Measurements from ENCODE around the gene PPP2R2C. TPM values are rescaled to one million over a fixed set of nuclear protein-coding genes. Genes with fewer than 3 reads are reported as not detected.

Gene PPP2R2C
- total RNA-seq, 1 donor from 2014 or later: not detected

DNA sequence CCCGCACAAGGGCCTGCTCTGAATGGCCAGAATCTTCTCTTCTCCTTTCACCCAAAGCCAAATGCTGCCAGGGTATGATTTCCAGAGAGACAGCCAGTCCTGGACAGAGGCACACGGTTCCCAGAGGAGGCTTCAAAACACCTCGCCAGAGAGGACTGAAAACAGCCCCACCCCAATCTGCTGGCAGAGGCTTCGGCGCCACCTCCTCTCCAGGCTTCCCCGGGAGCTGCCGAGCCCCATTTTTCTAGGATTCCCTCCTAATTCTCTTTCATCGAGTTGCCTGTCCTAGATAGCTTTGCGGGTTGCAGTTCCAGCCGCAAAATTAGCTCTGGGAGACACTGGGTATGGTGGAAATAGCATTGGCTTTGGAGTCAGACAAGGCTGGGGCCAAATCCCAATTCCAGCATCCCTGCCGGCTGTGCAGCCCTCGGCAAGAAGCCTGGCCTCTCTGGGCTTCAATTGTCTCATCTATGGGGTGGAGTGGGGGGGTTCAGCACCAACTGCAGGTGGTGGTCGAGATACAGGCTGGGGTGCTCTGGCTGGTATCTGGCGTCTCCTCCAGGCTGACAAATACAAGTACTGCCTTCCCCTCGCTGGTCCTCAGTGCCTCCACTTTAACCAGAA is 22.6 kb downstream of the PPP2R2C start:
- intact Hi-C loops (cut with micrococcal nuclease): no loop called here

DNA sequence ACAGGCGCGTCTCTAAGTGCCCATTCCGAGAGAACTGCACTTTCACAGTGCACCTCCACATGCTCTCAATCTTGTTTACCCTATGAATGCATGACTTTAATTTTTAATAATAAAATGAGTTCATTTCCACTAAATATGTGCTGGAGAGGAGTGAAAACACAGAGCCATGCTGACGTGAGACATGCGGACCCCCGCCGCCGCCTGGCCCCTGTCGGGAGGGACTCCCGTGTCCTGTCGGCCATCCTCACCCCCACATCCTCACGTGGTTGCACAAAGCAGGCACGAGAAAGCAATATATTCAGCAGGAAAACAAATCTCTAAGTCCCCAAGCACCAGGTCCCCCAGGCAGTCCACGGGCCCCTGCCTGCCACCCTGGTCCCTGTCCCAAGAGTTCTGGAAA is 23.1 kb downstream of the PPP2R2C start:
- intact Hi-C loops (cut with micrococcal nuclease): no loop called here

DNA sequence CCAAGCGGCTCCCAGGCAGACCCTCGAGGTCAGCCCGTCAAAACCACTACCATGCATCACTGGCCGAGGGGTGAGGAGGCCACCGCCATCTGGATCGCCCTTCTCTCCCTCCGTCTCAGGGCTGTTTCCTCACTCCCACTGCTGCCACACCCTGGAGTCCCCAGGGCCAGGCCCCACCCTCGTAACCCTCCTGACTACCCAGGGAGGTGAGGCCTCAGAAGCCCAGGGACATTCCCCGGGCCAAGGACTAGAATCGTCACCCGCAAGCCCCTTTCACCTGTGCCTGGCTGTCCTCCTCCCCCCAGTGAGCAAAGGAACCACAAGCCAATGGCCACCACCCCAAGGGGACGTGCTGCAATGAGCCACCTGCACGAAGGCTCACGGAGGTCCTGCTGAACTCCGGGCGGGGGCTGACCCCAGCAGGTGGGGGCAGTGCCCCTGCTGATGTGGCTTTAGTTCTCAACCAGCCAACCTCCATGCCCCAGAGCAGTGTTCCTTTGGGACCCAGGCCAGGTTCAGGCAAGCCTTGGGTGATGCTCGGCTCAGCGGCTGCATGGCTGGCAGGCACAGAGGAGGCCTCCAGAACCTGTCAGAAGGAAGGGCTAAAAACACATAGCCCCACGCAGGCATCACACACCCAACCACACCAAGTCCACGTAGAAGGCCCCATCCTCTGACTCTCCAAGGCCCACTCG is 23.8 kb downstream of the PPP2R2C start:
- intact Hi-C loops (cut with micrococcal nuclease): no loop called here

DNA sequence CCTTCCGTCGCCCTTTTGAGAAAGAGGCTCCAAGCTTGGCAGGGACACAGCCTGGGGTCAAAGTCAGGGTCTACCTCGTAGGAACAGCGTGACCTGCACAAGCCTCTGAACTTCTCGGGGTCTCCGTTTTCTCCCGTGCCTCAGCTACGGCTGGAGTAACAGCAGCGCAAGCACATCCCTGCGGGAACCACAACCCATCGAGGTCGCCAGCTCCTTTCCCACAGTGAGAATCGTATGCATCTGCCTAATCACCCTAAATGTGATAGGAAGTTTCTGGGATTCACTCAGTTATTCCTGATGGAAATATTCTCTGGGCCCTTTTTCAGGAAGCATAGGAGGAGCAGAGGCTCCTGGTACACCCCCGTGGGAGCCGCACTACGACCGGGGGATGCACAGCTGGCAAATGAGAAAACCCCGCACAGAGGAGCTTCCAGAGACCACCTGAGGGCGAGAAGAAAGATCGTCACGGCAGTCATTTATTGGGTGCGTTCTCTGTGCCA is 24.7 kb downstream of the PPP2R2C start:
- intact Hi-C loops (cut with micrococcal nuclease): no loop called here

DNA sequence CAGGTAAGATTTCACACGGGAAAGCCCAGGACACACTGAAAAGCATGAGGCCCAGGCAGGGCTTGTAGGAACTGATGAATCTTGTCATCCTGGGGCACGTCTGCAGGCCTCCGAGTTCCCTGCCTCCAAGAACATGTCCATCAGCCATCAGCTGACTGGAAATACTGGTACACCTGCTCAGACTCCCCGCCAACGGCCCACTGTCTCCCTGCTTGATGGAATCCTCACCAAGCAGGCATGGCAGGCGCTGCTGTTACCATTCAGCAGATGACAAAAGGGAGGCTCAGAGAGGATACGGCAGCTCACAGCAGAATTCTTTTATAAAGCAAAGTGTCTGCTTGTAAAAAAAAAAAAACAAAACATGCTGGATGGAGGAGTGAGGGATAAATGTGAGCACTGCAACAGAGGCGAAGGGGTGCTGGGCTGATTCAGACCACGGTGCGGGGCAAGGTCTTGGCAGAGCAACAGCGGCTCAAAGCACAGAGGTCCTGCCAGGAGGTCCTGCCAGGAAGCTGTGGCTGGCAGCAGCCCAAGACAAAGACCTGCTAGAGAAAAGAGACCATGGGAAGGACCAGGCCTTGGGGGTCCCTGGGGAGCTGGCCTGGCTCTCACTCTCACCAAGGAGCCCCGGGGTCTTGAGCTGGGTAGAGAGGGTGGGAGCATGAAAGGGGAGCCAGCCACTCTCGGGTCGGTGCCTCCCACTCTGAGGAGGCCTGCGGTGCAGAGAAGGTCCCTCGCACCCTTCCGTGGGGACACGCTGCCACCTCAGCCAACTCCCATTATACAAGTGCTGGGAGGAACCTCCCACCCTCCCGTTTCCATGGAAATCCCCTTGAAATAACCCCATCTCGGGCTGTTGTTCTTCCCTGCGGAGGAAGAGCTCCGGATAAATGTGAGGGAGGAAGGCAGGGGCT is 25.6 kb downstream of the PPP2R2C start:
- intact Hi-C loops (cut with micrococcal nuclease): no loop called here

DNA sequence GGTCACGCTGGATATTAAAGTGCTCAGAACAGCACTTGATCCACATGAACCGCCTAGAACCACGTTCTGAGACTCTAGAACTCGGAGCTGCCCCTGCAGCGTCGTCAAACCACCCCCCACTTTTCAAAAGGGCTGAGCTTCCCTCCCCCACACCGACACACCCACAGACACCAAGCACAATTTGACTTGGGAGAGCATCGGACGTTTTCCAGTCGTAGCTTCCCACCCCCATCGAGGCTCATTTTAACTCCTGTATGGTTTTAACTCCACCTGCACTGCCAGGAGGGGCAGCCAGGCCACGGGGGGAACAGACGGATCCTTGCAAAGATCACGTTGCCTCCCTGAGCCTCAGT is 26.3 kb downstream of the PPP2R2C start:
- intact Hi-C loops (cut with micrococcal nuclease): no loop called here

DNA sequence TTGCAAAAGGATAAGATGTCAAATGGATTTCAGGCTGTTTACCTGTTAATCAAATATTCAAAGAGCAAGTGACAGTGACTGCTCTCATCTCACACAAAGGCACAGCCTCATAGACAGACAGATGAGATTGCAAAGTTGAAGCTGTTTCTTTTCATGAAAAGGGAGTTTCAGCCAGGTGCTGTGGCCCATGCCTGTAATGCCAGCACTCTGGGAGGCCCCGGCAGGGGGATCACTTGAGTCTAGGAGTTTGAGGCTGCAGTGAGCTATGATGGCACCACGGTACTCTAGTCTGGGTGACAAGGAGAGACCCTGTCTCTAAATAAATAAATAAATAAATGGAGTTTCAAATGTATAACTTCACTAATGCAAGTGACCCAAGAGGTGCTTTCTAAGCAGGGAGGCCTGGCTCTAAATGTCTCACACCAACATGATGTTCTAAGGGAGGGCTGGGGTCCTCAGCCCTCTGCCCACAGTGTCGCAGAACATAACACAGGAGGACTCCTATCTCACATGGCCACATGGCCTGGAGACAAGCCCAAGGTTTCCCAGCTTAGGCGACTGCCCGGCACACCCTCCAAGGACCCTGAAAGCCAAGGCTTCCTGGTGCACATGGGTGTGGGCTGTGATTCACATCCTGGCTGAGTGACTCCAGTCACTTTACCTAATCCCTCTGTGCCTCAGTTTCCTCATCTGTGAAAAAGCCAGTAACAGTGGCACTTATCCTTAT is 26.8 kb downstream of the PPP2R2C start:
- intact Hi-C loops (cut with micrococcal nuclease): no loop called here

DNA sequence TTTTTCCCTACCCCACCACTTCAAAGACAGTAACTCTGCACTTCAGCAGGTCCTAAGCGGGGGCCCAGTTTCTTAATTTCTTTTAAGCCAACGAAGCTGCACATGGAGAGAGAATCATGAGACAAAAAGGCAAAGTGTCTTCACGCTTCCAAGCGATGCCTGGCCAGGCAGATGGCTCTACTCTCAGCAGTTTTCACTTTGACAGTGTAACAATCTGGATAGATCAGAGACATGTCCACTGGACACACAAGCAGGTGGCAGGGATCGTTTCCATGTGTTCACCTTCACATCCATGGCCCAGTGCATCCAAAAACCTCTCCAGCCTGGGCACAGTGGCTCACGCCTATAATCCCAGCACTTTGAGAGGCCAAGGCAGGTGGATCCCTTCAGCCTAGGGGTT is 27.8 kb downstream of the PPP2R2C start:
- intact Hi-C loops (cut with micrococcal nuclease): no loop called here

DNA sequence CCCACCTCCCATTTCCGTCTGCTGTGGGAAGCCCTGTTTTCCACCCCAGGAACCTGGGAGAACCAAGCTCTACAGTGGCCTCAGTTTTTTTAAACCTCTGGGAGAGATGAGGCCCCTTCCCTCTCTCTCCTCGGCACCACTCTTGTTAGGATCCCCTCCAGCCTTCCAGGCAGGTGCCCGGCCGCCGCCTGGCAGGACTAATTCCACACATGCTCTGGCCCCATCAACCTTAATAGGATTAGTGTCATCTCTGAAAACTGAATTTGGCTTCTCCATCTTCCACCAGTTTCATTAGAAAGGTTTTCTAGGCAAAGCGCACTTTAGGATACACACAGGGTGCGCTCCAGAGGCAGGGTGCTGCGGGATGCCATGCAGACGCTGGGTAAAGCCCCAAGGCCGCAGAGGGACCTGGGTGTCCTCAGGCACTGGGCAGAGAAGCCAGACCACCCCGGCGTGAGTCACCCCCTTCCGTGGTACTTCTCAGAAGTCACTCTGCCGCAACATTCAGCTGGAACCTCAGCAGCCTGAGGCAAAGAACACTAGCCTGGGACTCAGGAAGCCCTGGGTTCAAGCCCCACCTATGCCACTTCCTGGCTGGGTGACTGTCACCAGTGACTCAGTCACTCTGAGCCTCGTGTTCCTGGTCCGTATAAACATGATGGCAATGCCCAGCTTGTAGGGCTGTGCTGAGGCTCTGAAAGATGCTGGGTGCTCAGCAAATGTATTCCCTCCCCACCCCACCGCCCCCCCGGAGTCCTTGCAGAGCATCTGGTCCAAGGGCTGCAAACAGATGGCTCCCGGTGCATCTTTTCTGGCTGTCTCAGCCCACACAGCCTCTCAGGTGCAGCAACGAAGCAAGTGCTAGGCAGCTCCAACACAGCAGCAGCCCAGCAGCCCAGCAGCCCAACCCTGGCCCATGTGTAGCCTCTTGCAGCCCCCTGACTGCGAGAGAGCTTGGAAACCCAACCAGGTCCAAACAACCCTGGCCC is 29.1 kb downstream of the PPP2R2C start:
- intact Hi-C loops (cut with micrococcal nuclease): no loop called here

DNA sequence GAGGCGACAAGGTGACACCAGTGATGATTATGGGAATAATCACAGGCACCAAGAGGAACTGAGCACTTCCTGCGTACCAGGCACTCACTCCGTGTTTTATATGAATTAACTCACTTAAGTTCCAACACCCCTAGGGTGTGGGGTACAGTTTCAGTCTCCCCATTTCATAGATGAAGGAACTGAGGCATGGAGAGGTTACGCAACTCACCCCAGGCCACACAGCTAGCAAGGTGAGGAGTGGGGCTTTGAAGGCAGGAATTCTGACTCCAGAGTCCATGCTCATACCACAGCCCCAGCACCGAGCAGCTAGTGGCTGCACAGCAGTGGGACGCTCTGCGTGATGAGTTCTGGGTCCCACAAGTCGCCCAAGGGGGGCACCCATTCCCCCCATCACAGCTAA is 29.9 kb downstream of the PPP2R2C start:
- intact Hi-C loops (cut with micrococcal nuclease): no loop called here

DNA sequence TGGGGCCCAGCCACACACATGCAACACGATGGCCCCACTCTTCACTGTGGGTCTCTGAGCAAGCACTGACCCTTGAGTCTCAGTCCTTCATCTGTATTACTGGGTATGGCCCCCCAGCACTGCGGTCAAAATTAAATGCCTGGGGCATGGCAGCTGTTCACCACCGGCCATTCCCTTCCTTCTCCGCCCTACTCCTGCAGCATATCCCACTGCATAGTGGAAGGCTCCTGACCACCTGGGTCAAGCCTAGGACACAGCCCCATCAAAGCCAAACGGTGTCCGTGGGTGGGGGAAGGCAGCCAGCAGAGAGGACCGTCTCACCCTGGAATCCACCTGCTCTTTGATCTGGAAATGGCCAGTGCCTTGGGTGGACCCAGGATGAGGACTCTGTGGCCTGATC is 30.7 kb downstream of the PPP2R2C start:
- intact Hi-C loops (cut with micrococcal nuclease): no loop called here

DNA sequence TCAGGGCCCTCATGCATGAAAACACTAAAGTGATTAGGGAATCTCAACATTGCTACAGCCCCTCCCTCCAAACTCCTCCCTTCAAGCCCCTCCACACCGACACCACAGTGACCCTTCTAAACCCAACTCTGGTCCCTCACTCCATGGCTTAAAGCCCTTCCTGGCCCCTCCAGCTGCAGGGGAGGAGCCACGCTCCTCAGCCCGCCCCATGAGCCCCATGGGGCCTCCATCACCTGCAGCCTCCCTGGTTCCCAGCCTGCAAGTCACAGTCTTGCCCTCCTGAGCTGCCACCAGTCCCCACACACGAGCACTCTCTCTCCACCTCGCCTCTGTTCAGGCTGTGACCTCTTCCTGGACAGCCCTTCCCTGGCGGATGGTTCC is 31.2 kb downstream of the PPP2R2C start:
- intact Hi-C loops (cut with micrococcal nuclease): no loop called here

DNA sequence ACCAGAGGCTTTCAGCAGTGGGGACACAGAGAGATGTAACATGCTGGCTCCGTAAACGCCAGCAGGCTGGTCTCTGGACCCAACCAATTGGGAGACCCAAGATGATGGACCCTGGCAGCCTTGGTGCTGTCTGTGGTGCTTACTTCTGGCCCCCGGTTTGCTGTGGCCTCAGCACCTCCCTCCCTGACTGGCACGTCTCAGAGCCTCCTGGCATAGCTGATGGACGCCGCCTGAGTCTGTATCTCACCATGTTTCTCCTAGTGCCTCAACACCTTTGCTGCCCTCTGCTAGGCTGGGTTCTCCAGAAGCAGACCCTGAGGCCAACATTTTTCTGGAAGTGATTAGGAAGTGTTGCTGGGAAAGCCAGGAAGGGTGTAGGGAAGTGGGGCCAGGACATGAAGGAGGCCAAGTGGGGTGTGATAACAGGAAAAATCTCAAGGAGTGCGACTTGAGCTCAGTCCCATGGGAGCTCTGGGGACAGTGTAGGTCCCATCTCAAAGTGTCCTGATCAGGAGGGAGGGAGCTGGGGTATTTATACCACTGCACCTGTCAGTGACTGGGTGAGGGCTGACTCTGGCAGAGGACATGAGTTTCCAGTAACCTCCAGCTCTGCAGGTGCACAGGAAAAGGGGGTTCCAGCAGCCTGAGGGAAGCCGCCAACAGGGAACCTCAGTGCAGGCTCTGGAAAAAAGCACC is 31.8 kb downstream of the PPP2R2C start:
- intact Hi-C loops (cut with micrococcal nuclease): no loop called here

DNA sequence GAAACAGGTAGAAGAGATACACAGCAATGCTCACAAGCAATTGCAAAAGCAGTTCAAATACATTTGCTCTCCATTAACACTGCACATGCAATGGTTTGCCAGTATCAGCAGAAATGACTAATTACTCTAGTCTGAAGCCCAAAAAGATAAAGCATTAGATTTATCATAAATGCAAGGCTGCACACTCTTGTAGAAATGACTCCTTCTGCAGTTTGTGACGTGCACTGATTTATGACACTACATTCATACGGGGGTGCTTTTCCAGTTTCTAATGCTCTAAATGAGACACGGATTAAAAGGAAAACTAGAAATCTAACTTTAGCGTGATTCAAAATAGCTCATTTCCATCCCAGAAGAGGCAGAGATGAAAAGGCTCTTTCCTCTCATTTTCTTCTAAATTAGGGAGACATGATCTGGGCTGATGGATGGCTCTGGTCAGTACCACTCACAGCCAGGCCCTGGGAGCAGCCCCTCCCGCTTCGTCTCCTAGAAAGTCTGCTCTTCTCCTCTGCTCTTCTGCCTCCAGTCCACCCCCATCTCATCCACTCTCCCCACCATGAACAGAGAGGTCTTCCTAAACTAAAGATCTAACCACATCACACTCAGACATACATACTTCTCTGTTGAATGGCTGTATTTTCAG is 33.2 kb downstream of the PPP2R2C start:
- intact Hi-C loops (cut with micrococcal nuclease): no loop called here

DNA sequence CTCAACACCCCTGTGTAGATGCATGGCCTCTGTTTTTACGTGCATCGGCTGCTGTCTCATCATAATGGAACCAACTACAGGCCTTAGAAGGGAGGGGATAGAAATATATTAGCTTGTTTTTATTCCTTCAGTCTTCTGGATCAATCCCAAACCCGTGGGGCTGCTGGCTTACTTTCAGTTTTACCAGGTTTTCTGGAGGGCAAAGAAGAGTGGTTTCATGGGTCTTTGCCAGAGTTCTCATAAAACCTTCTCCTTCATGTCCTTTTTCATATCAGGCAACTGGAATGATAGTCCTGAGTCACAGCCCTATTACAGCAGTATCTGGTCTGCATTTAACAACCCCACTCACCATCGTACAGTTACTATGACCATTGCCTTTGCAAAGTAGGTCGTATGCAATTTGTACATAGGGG is 34.6 kb downstream of the PPP2R2C start:
- intact Hi-C loops (cut with micrococcal nuclease): no loop called here

DNA sequence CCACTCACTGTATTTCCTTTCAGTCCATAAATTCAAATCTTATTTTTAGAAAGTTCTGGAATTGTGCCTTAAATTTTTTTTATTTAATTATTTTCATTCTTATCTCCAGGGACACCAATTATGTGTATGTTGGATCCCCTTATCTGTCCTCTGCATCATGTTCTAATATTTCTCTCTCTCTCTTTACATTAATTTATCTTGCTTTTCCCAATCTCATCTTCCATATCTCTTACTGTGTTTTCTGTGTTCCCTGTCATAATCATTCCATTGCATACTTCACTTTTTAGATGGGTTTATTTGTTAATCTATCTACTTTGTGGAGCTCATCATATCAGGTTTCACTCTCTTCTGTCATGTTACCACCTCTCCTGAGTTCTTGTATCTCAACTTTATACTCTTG is 37.4 kb downstream of the PPP2R2C start:
- intact Hi-C loops (cut with micrococcal nuclease): no loop called here

DNA sequence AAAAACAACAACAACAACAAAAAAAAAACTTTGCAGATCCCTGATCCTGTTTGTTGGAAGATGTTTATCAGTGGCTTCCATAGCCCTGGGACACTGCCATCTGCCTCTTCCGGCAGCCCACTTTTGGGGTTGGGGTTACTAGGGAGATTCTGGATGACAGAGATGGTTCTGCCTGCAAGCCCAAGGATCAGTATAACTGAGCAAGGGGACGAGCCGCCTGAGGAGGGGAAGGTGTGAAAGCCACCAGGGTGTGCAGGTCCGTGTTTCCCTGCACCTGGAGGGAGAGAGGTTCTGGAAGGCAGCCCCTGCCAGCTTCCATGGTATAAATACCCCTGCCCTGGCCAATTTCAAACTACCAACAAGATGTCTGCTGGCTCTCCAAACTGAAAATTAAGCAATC is 41.5 kb downstream of the PPP2R2C start:
- intact Hi-C loops (cut with micrococcal nuclease): no loop called here

DNA sequence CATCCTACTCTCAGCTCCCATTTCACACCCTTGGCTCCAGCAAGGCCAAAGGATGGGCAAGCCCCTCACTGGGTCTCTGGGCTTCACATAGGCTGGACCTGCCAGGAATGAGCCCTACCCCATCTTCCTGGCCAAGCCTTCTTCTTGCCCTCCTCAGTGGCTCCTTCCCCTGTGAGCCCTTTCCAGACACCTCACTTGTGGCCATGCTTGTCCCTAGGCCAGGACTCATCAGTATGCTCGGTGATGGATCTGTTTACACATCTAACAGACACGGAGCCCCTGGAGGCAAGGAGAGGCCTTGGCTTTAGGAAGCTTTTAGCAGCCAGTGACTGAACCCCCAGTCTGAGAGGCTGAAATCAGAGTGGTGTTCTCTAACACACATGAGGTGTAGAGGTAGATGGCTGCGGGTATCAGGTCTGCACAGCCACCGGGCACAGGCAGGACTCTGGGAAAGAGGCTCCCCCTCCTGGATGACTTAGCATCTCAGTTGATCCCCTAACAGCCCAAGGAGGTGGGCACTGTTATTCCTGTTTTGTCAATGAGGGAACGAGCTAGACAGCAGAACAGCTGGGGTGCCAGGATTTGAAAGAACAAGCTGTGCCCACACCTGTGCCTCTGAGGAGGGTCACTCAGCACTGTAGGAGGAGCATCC is 44.8 kb downstream of the PPP2R2C start:
- intact Hi-C loops (cut with micrococcal nuclease): no loop called here

Data from T-helper 1 cell treated with Interleukin-12 subunit alpha and Interleukin-12 subunit beta and Interleukin-4 antibody, amounts not matched to agents 30 ng/mL and 1 ng/mL, for 36 hours (primary cell).